Measurements from ENCODE around the gene HP1BP3.

DNA sequence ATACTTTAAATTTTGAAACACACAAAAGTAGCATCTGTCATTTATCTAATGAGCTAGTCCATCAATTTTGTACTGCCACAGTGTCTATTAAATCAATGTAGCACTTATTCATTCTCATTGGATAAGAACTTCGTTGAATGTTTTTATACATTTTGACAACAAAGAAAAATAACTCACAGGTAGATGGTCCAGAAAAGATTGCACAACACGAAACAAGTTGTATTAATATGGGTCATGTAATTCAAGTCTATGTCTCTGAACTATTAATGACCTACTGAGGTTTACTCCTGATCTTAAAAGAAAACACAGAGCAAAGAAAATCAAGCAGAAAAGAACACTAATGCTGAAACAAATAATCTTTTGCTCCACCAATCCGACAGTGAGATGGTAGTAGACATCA, 15.3 kb downstream of the HP1BP3 start:
- TF ChIP-seq, protein P1, sequence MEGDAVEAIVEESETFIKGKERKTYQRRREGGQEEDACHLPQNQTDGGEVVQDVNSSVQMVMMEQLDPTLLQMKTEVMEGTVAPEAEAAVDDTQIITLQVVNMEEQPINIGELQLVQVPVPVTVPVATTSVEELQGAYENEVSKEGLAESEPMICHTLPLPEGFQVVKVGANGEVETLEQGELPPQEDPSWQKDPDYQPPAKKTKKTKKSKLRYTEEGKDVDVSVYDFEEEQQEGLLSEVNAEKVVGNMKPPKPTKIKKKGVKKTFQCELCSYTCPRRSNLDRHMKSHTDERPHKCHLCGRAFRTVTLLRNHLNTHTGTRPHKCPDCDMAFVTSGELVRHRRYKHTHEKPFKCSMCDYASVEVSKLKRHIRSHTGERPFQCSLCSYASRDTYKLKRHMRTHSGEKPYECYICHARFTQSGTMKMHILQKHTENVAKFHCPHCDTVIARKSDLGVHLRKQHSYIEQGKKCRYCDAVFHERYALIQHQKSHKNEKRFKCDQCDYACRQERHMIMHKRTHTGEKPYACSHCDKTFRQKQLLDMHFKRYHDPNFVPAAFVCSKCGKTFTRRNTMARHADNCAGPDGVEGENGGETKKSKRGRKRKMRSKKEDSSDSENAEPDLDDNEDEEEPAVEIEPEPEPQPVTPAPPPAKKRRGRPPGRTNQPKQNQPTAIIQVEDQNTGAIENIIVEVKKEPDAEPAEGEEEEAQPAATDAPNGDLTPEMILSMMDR (IDR thresholded peaks at IDR 0.05; ENCODE audit: low read depth, low read length, missing input control): no peak
- no peak for TF ChIP-seq YY1 (IDR thresholded peaks at IDR 0.05)
- no peak for TF ChIP-seq JUND (IDR thresholded peaks at IDR 0.05)
- TF ChIP-seq, protein P2, sequence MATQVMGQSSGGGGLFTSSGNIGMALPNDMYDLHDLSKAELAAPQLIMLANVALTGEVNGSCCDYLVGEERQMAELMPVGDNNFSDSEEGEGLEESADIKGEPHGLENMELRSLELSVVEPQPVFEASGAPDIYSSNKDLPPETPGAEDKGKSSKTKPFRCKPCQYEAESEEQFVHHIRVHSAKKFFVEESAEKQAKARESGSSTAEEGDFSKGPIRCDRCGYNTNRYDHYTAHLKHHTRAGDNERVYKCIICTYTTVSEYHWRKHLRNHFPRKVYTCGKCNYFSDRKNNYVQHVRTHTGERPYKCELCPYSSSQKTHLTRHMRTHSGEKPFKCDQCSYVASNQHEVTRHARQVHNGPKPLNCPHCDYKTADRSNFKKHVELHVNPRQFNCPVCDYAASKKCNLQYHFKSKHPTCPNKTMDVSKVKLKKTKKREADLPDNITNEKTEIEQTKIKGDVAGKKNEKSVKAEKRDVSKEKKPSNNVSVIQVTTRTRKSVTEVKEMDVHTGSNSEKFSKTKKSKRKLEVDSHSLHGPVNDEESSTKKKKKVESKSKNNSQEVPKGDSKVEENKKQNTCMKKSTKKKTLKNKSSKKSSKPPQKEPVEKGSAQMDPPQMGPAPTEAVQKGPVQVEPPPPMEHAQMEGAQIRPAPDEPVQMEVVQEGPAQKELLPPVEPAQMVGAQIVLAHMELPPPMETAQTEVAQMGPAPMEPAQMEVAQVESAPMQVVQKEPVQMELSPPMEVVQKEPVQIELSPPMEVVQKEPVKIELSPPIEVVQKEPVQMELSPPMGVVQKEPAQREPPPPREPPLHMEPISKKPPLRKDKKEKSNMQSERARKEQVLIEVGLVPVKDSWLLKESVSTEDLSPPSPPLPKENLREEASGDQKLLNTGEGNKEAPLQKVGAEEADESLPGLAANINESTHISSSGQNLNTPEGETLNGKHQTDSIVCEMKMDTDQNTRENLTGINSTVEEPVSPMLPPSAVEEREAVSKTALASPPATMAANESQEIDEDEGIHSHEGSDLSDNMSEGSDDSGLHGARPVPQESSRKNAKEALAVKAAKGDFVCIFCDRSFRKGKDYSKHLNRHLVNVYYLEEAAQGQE (IDR thresholded peaks at IDR 0.05): no peak
- TF ChIP-seq, protein P3, sequence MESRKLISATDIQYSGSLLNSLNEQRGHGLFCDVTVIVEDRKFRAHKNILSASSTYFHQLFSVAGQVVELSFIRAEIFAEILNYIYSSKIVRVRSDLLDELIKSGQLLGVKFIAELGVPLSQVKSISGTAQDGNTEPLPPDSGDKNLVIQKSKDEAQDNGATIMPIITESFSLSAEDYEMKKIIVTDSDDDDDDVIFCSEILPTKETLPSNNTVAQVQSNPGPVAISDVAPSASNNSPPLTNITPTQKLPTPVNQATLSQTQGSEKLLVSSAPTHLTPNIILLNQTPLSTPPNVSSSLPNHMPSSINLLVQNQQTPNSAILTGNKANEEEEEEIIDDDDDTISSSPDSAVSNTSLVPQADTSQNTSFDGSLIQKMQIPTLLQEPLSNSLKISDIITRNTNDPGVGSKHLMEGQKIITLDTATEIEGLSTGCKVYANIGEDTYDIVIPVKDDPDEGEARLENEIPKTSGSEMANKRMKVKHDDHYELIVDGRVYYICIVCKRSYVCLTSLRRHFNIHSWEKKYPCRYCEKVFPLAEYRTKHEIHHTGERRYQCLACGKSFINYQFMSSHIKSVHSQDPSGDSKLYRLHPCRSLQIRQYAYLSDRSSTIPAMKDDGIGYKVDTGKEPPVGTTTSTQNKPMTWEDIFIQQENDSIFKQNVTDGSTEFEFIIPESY (IDR thresholded peaks at IDR 0.05): no peak
- TF ChIP-seq RAD21 (IDR thresholded peaks at IDR 0.05): no peak
- TF ChIP-seq SP1 (IDR thresholded peaks at IDR 0.05): no peak
- no peak for TF ChIP-seq NR2F2 (IDR thresholded peaks at IDR 0.05)
- TF ChIP-seq TAF1 (conservative IDR thresholded peaks at IDR 0.05): no peak
